ENCODE results near the gene PCBP3. TPM values are rescaled to one million over a fixed set of nuclear protein-coding genes. Genes with fewer than 3 reads are reported as not detected.

PCBP3 gene
- total RNA-seq = 0.18 and 0.75 TPM in 2 replicates

GRCh38 chr21:45643021-45643980 is at the start of gene PCBP3:
TSS of gene PCBP3 (plus strand) at chr21:45643725. CDS start at chr21:45850086, 206,361 bp downstream.

GRCh38 chr21:45981151-45982091 is 337.9 kb downstream of the PCBP3 start, which contains the start of gene COL6A1:
TSS of gene COL6A1 (plus strand) at chr21:45981770. CDS start at chr21:45981851, 81 bp downstream.

Other genes starting within 250 kb of the PCBP3 start
- 158 and 218 TPM in 2 replicates for gene COL18A1, start 238.6 kb upstream of the PCBP3 start, total RNA-seq
- gene SLC19A1, start 101.3 kb upstream of the PCBP3 start, total RNA-seq = 10.0 and 10.4 TPM in 2 replicates